OCI-M2 (cell line): ENCODE data around the gene PHEX.
"Not testable (repeated sequence)": the region's sequence is repeated elsewhere in the genome, so short reads cannot be mapped to it uniquely, and the experiment has no call there.

ENCODE experiments used
- DNase-seq: peaks from one replicate; lab custom pipeline; 2025; ENCODE audit not compliant: unreplicated experiment; lab: John Stamatoyannopoulos, UW

Gene PHEX

DNA sequence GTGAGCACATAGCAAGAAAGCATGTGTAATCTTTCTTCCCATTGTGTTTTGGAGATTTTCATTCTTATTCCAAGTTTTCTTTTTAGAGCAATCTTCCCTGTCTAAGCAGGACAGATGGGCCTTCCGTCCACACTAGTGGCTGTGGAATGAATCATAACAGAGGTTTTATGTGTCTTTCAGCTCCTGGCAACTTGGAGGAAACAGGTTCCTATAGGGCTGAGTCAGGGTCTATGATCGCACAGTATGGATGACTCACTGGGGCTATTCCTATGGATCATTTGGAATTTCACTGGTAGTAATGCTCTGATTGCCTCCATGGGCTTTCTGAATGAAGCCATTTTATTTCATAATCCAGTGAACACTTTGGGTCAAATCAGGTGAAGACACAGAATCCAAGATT, 188.8 kb downstream of the PHEX start:
- DNase-seq, result no peak

DNA sequence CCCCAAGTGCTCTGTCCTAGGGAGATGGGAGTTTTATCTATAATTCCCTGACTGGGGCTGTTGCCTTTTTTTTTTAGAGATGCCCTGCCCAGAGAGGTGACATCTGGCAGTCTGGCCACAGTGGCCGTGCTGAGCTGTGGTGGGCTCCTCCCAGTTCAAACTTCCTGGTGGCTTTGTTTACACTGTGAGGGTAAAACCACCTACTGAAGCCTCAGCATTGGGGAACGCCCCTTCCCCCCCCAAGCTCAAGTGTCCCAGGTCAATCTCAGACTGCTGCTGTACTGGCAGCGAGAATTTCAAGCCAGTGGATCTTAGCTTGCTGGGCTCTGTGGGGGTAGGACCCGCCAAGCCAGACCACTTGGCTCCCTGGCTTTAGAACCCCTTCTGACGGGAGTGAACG, 202.3 kb downstream of the PHEX start:
- DNase-seq, result no peak

- DNase-seq, result no peak
Observed at GRCh38 chrX:22237479-22237878, 205.4 kb downstream of the PHEX start.

- no peak for DNase-seq
Observed at GRCh38 chrX:22246620-22247019, 214.5 kb downstream of the PHEX start.

DNA sequence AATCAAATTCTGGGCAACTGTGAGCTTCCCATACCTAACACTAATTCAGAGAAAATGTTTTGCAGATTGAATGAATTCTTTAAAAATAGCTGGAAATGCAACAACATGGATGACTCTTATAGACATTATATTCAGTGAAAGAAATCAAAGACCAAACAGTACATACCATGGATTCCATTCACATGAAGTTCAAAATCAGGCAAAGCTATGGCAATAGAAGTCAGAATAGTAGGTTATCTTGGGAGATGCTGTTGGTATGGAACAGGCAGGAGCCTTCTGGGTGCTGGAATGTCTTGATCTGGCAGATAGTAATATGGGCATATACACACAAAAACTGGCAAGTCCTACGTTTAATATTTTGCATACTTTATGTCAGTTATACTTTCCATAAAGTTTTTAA, 215.0 kb downstream of the PHEX start:
- no peak for DNase-seq

GRCh38 chrX:22248401-22248800, 216.3 kb downstream of the PHEX start:
- no peak for DNase-seq

GRCh38 chrX:22249371-22249770, 217.2 kb downstream of the PHEX start:
- DNase-seq, result no peak

GRCh38 chrX:22268706-22269105, 236.6 kb downstream of the PHEX start:
- DNase-seq, result no peak

DNA sequence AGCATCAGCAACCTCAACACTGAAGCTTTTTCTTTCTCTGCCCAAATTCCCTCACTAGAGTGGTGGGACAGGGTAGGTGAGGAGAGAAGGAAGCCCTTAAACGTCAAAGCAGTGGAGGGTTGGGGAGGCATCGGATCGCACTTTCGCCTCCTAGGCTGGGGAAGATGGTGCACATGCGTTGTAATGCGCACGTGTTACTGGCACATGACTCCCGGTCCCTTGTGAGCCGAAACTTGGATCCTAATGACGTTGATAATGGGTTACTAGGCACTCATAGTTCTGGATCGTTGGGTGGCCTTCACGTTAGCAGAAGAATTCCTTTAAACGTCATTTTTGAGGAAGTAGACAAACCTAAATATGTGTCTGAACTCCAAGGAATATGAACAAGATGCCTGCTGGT, 240.5 kb downstream of the PHEX start, which contains the start of gene CBLL2:
Gene CBLL2 (plus strand): TSS at position 301 of the 400 bp plus-strand sequence. CDS start 79 bp downstream, at position 380.
- DNase-seq, result no peak

DNA sequence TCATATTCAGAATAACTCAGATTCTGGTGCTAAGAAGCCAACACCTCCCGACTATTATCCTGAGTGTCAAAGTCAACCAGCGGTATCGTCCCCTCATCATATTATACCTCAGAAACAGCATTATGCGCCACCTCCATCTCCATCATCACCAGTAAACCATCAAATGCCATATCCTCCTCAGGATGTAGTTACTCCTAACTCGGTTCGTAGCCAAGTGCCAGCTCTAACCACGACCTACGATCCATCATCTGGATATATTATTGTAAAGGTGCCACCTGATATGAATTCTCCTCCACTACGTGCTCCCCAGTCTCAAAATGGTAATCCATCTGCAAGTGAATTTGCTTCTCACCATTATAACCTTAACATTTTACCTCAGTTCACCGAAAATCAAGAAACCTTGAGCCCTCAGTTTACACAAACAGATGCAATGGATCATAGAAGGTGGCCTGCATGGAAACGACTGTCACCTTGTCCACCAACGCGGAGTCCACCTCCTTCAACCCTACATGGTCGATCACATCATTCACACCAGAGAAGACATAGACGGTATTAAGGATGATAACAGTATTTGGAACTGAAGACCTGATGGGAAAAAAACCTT, 241.7 kb downstream of the PHEX start:
- no peak for DNase-seq

DNA sequence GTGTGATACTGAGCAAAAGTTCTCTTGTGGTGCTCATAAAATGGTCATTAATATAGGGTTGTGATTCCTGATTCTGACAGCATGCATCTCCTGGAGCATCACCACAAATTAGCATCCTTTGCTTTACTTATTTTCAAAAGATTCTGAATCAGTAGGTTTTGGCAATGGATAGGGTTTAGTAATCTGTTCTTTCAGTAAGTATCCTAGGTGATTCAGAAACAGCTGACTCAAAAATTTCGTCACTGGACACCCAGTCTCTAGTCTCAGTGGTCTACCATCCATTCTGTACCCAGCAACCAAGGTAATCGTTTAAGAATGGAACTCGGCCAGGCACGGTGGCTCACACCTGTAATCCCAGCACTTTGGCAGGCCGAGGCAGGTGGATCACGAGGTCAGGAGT, 244.7 kb downstream of the PHEX start:
- DNase-seq, result no peak

DNA sequence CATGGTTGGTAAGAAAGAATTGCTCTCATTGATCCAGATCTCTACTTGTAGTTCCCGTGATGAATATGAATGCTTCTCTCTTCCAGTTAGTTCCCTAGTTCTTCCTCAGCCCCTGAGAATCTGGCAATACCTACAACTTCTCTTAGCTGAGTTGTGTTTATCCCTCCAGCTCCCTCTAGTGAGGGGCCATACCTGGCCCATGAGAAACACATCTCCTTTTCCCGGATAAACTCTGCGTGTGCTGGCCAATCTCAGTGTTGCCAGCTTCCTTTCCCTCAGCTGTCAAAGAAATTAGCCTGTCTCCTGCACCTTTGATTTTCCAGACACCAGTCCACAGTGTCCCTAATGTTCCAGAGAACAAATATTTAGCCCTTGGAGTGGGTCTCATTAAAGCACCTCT, 246.2 kb downstream of the PHEX start:
- no peak for DNase-seq

GRCh38 chrX:22289209-22289608, 257.1 kb downstream of the PHEX start:
- DNase-seq, result not testable (repeated sequence)

- DNase-seq, result no peak
Observed at GRCh38 chrX:22296871-22297270, 264.7 kb downstream of the PHEX start.

GRCh38 chrX:22300130-22300529, 268.0 kb downstream of the PHEX start:
- DNase-seq, result no peak
